T-helper 1 cell treated with Interleukin-12 subunit alpha and Interleukin-12 subunit beta and Interleukin-4 antibody, amounts not matched to agents 30 μg/mL and 1 μg/mL, for 36 hours (primary cell): ENCODE measurements around the gene ALS2CL.
"Not testable (repeated sequence)": the region's sequence is repeated elsewhere in the genome, so short reads cannot be mapped to it uniquely, and the experiment has no call there.

Experiments used
- H3K27ac Mint-ChIP-seq: one replicate; pipeline ENCODE4 v1.8.0; 2021; ENCODE audit warnings: mild to moderate bottlenecking, mixed read lengths
- H3K27me3 Mint-ChIP-seq: one replicate; pipeline ENCODE4 v1.8.0; 2021; ENCODE audit warnings: low read depth, mixed read lengths
- H3K36me3 Mint-ChIP-seq: one replicate; pipeline ENCODE4 v1.8.0; 2021; ENCODE audit warnings: low read depth, mixed read lengths
- H3K4me1 Mint-ChIP-seq: one replicate; pipeline ENCODE4 v1.8.0; 2021; ENCODE audit warnings: low read depth, mixed read lengths
- H3K4me3 Mint-ChIP-seq: one replicate; pipeline ENCODE4 v1.8.0; 2021; ENCODE audit warnings: mild to moderate bottlenecking, moderate library complexity, mixed read lengths
- H3K9me3 Mint-ChIP-seq: one replicate; pipeline ENCODE4 v1.8.0; 2021; ENCODE audit warnings: mixed read lengths

ALS2CL gene

GRCh38 chr3:46693038-46693891 lies at the start of gene ALS2CL:
Gene ALS2CL (minus strand): TSS chr3:46693679. CDS start chr3:46689440, 4,239 bp downstream.
- Mint-ChIP-seq H3K27me3 (peaks cover 21% of the 10 kb centered on the region), H3K9me3 (no peaks in the 10 kb centered on the region), H3K36me3 (no peaks in the 10 kb centered on the region), H3K4me1 (peaks cover 22% of the 10 kb centered on the region), H3K27ac (no peak within 1 kb of the TSS), H3K4me3 (peak within 1 kb of the TSS; percentile 71)

GRCh38 chr3:46742992-46743585 lies 49.6 kb upstream of the ALS2CL start:
- H3K4me3 Mint-ChIP-seq: no peak overlapping the region
- H3K9me3 Mint-ChIP-seq: no peaks in the 10 kb centered on the region
- no peak overlapping the region for H3K27ac Mint-ChIP-seq
- H3K36me3 Mint-ChIP-seq: no peaks in the 10 kb centered on the region
- no peaks in the 10 kb centered on the region for H3K4me1 Mint-ChIP-seq
- peaks cover 7% of the 10 kb centered on the region for H3K27me3 Mint-ChIP-seq

GRCh38 chr3:46739565-46739964 lies 46.1 kb upstream of the ALS2CL start:
- H3K36me3 Mint-ChIP-seq, H3K27ac Mint-ChIP-seq, H3K4me1 Mint-ChIP-seq, H3K4me3 Mint-ChIP-seq, H3K9me3 Mint-ChIP-seq: not testable (repeated sequence)
- H3K27me3 Mint-ChIP-seq: peaks cover 12% of the 10 kb centered on the region

GRCh38 chr3:46737329-46737731 lies 43.9 kb upstream of the ALS2CL start:
- no peaks in the 10 kb centered on the region for H3K36me3 Mint-ChIP-seq
- no peak overlapping the region for H3K4me3 Mint-ChIP-seq
- peaks cover 12% of the 10 kb centered on the region for H3K27me3 Mint-ChIP-seq
- H3K4me1 Mint-ChIP-seq: no peaks in the 10 kb centered on the region
- no peaks in the 10 kb centered on the region for H3K9me3 Mint-ChIP-seq
- H3K27ac Mint-ChIP-seq: no peak overlapping the region

GRCh38 chr3:46736006-46736872 lies 42.8 kb upstream of the ALS2CL start:
- Mint-ChIP-seq H3K36me3 (no peaks in the 10 kb centered on the region), H3K4me3 (no peak overlapping the region), H3K27me3 (peaks cover 19% of the 10 kb centered on the region), H3K4me1 (no peaks in the 10 kb centered on the region), H3K9me3 (no peaks in the 10 kb centered on the region), H3K27ac (no peak overlapping the region)

GRCh38 chr3:46734773-46735172 lies 41.3 kb upstream of the ALS2CL start:
- Mint-ChIP-seq H3K27me3 (peaks cover 25% of the 10 kb centered on the region), H3K27ac (no peak overlapping the region), H3K4me3 (no peak overlapping the region), H3K9me3 (no peaks in the 10 kb centered on the region), H3K4me1 (no peaks in the 10 kb centered on the region), H3K36me3 (no peaks in the 10 kb centered on the region)

- Mint-ChIP-seq H3K4me3 (no peak overlapping the region), H3K27ac (no peak overlapping the region), H3K9me3 (no peaks in the 10 kb centered on the region), H3K4me1 (no peaks in the 10 kb centered on the region), H3K27me3 (peaks cover 31% of the 10 kb centered on the region), H3K36me3 (no peaks in the 10 kb centered on the region)
Observed at GRCh38 chr3:46733026-46733800, 39.7 kb upstream of the ALS2CL start.

- Mint-ChIP-seq H3K9me3 (no peaks in the 10 kb centered on the region), H3K36me3 (no peaks in the 10 kb centered on the region), H3K4me1 (no peaks in the 10 kb centered on the region), H3K27ac (no peak overlapping the region), H3K27me3 (peaks cover 29% of the 10 kb centered on the region), H3K4me3 (no peak overlapping the region)
Observed at GRCh38 chr3:46731795-46732194, 38.3 kb upstream of the ALS2CL start.

- no peaks in the 10 kb centered on the region for H3K4me1 Mint-ChIP-seq
- no peaks in the 10 kb centered on the region for H3K36me3 Mint-ChIP-seq
- no peak overlapping the region for H3K27ac Mint-ChIP-seq
- no peaks in the 10 kb centered on the region for H3K9me3 Mint-ChIP-seq
- H3K27me3 Mint-ChIP-seq: peaks cover 33% of the 10 kb centered on the region
- no peak overlapping the region for H3K4me3 Mint-ChIP-seq
Observed at GRCh38 chr3:46730819-46731218, 37.3 kb upstream of the ALS2CL start.

GRCh38 chr3:46729038-46729437 lies 35.6 kb upstream of the ALS2CL start:
- no peak overlapping the region for H3K27ac Mint-ChIP-seq
- no peaks in the 10 kb centered on the region for H3K36me3 Mint-ChIP-seq
- H3K9me3 Mint-ChIP-seq: no peaks in the 10 kb centered on the region
- H3K27me3 Mint-ChIP-seq: peaks cover 34% of the 10 kb centered on the region
- H3K4me1 Mint-ChIP-seq: no peaks in the 10 kb centered on the region
- H3K4me3 Mint-ChIP-seq: no peak overlapping the region

GRCh38 chr3:46725621-46726314 lies 32.3 kb upstream of the ALS2CL start:
- no peaks in the 10 kb centered on the region for H3K4me1 Mint-ChIP-seq
- no peaks in the 10 kb centered on the region for H3K9me3 Mint-ChIP-seq
- no peaks in the 10 kb centered on the region for H3K36me3 Mint-ChIP-seq
- peaks cover 22% of the 10 kb centered on the region for H3K27me3 Mint-ChIP-seq
- no peak overlapping the region for H3K4me3 Mint-ChIP-seq
- H3K27ac Mint-ChIP-seq: no peak overlapping the region

GRCh38 chr3:46724424-46724823 lies 30.9 kb upstream of the ALS2CL start:
- H3K27me3 Mint-ChIP-seq: peaks cover 15% of the 10 kb centered on the region
- H3K4me3 Mint-ChIP-seq: no peak overlapping the region
- no peaks in the 10 kb centered on the region for H3K9me3 Mint-ChIP-seq
- H3K27ac Mint-ChIP-seq: no peak overlapping the region
- no peaks in the 10 kb centered on the region for H3K4me1 Mint-ChIP-seq
- no peaks in the 10 kb centered on the region for H3K36me3 Mint-ChIP-seq

GRCh38 chr3:46722443-46722842 lies 29.0 kb upstream of the ALS2CL start:
- H3K27ac Mint-ChIP-seq: no peak overlapping the region
- no peaks in the 10 kb centered on the region for H3K9me3 Mint-ChIP-seq
- peaks cover 6% of the 10 kb centered on the region for H3K27me3 Mint-ChIP-seq
- no peak overlapping the region for H3K4me3 Mint-ChIP-seq
- no peaks in the 10 kb centered on the region for H3K4me1 Mint-ChIP-seq
- H3K36me3 Mint-ChIP-seq: no peaks in the 10 kb centered on the region
